ENCODE results near the gene ZNF653.

ZNF653 gene

GRCh38 chr19:11528551-11529341 lies 23.1 kb upstream of the ZNF653 start, which contains the start of gene ECSIT:
Gene ECSIT (minus strand): TSS chr19:11529134. CDS start chr19:11519170, 9,964 bp downstream.
- in situ Hi-C loops (cut with MboI; ENCODE audit: low sequenced_read_pairs) = no loop called here

- in situ Hi-C loops (cut with MboI; ENCODE audit: low sequenced_read_pairs) = no loop called here
Observed at GRCh38 chr19:11519138-11519537, 13.5 kb upstream of the ZNF653 start.

GRCh38 chr19:11513946-11514345 lies 8.3 kb upstream of the ZNF653 start:
- in situ Hi-C loops (cut with MboI; ENCODE audit: low sequenced_read_pairs) = no loop called here

- in situ Hi-C loops (cut with MboI; ENCODE audit: low sequenced_read_pairs) = no loop called here
Observed at GRCh38 chr19:11510444-11510843, 4.8 kb upstream of the ZNF653 start.

- in situ Hi-C loops (cut with MboI; ENCODE audit: low sequenced_read_pairs) = no loop called here
Observed at GRCh38 chr19:11507370-11508078, 1.9 kb upstream of the ZNF653 start.

GRCh38 chr19:11506967-11507366 lies 1.3 kb upstream of the ZNF653 start:
- in situ Hi-C loops (cut with MboI; ENCODE audit: low sequenced_read_pairs) = no loop called here

GRCh38 chr19:11506101-11506555 lies 489 bp upstream of the ZNF653 start:
- in situ Hi-C loops (cut with MboI; ENCODE audit: low sequenced_read_pairs) = no loop called here

GRCh38 chr19:11505032-11505503 lies 571 bp downstream of the ZNF653 start:
- in situ Hi-C loops (cut with MboI; ENCODE audit: low sequenced_read_pairs) = no loop called here

- in situ Hi-C loops (cut with MboI; ENCODE audit: low sequenced_read_pairs) = no loop called here
Observed at GRCh38 chr19:11504502-11505031, 1.1 kb downstream of the ZNF653 start.

GRCh38 chr19:11499890-11500420 lies 5.7 kb downstream of the ZNF653 start:
- in situ Hi-C loops (cut with MboI; ENCODE audit: low sequenced_read_pairs) = no loop called here

- in situ Hi-C loops (cut with MboI; ENCODE audit: low sequenced_read_pairs) = no loop called here
Observed at GRCh38 chr19:11499220-11499726, 6.4 kb downstream of the ZNF653 start.

GRCh38 chr19:11496391-11497163 lies 9.1 kb downstream of the ZNF653 start:
- in situ Hi-C loops (cut with MboI; ENCODE audit: low sequenced_read_pairs) = no loop called here

- in situ Hi-C loops (cut with MboI; ENCODE audit: low sequenced_read_pairs) = no loop called here
Observed at GRCh38 chr19:11495885-11496284, 9.8 kb downstream of the ZNF653 start.

- in situ Hi-C loops (cut with MboI; ENCODE audit: low sequenced_read_pairs) = no loop called here
Observed at GRCh38 chr19:11495481-11495880, 10.2 kb downstream of the ZNF653 start.

- in situ Hi-C loops (cut with MboI; ENCODE audit: low sequenced_read_pairs) = no loop called here
Observed at GRCh38 chr19:11494634-11495285, 10.9 kb downstream of the ZNF653 start.

- in situ Hi-C loops (cut with MboI; ENCODE audit: low sequenced_read_pairs) = no loop called here
Observed at GRCh38 chr19:11489378-11489777, 16.3 kb downstream of the ZNF653 start.

GRCh38 chr19:11486661-11487503 lies 18.8 kb downstream of the ZNF653 start:
- in situ Hi-C loops (cut with MboI; ENCODE audit: low sequenced_read_pairs) = no loop called here

GRCh38 chr19:11485245-11485837 lies 20.3 kb downstream of the ZNF653 start:
- in situ Hi-C loops (cut with MboI; ENCODE audit: low sequenced_read_pairs) = no loop called here

Data from HL-60/S4 treated with retinoic acid at 250 ng/mL for 4 days and 3 days (cell line).